Gastrocnemius medialis (tissue), 4 donors: ENCODE results near the gene COL23A1.

Experiments used
- POLR2A ChIP-seq, 2 donors: fragments of 450-650 bp; IDR thresholded peaks; one replicate each; pipeline ENCODE4 v1.6.1; 2017; ENCODE audit warnings: antibody characterized with exemption in 2 of 2, mild to moderate bottlenecking in 2 of 2, moderate library complexity in 2 of 2
- TF ChIP-seq, protein P1 (sequence below), 5 experiments: fragments of 450-650 bp in 3 of 5; fragments of 200-600 bp in 2 of 5; sonication (generic) in 2 of 5; IDR thresholded peaks in 4 of 5; conservative IDR thresholded peaks in 1 of 5; 1 replicate in 4 of 5; 2 replicates in 1 of 5; pipeline ENCODE4 v1.5.1; 2016 to 2019; ENCODE audit warnings: antibody characterized with exemption in 5 of 5, mild to moderate bottlenecking in 3 of 5, moderate library complexity in 3 of 5

DNA sequence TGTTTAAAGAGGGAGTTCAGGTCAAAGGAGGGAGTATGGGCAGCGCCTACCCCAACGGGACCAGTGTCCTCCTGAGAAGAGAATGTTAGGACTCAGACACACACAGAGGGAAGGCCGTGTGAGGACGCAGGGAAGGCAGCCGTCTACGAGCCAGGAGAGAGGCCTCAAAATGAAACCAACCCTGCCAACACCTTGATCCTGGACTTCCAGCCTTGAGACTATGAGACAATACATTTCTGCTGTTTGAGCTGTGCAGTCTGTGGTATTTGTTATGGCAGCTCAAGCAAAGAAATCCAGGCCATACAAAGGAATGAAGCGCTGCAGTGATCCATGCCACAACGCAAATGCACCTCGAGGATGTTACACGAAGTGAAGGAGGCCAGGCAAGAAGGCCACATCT lies 97.9 kb downstream of the COL23A1 start:
- TF ChIP-seq, protein P1, sequence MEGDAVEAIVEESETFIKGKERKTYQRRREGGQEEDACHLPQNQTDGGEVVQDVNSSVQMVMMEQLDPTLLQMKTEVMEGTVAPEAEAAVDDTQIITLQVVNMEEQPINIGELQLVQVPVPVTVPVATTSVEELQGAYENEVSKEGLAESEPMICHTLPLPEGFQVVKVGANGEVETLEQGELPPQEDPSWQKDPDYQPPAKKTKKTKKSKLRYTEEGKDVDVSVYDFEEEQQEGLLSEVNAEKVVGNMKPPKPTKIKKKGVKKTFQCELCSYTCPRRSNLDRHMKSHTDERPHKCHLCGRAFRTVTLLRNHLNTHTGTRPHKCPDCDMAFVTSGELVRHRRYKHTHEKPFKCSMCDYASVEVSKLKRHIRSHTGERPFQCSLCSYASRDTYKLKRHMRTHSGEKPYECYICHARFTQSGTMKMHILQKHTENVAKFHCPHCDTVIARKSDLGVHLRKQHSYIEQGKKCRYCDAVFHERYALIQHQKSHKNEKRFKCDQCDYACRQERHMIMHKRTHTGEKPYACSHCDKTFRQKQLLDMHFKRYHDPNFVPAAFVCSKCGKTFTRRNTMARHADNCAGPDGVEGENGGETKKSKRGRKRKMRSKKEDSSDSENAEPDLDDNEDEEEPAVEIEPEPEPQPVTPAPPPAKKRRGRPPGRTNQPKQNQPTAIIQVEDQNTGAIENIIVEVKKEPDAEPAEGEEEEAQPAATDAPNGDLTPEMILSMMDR (IDR thresholded peaks at IDR 0.05 in 4 of 5, conservative IDR thresholded peaks at IDR 0.05 in 1 of 5): no peak
- TF ChIP-seq POLR2A (IDR thresholded peaks at IDR 0.05): no peak
